ENCODE data around the gene LY6G6F.

- TF ChIP-seq ZNF24 (IDR thresholded peaks at IDR 0.05) (no peak), CREM (IDR thresholded peaks at IDR 0.05; ENCODE audit: low read depth) (no peak)
- TF ChIP-seq, protein P1, sequence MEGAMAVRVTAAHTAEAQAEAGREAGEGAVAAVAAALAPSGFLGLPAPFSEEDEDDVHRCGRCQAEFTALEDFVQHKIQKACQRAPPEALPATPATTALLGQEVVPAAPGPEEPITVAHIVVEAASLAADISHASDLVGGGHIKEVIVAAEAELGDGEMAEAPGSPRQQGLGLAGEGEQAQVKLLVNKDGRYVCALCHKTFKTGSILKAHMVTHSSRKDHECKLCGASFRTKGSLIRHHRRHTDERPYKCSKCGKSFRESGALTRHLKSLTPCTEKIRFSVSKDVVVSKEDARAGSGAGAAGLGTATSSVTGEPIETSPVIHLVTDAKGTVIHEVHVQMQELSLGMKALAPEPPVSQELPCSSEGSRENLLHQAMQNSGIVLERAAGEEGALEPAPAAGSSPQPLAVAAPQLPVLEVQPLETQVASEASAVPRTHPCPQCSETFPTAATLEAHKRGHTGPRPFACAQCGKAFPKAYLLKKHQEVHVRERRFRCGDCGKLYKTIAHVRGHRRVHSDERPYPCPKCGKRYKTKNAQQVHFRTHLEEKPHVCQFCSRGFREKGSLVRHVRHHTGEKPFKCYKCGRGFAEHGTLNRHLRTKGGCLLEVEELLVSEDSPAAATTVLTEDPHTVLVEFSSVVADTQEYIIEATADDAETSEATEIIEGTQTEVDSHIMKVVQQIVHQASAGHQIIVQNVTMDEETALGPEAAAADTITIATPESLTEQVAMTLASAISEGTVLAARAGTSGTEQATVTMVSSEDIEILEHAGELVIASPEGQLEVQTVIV (IDR thresholded peaks at IDR 0.05; ENCODE audit: borderline replicate concordance, partially characterized antibody), result no peak
Observed at GRCh38 chr6:31663961-31664789, 42.5 kb upstream of the LY6G6F start.

Data from GM12878 (cell line).